Anterior cingulate cortex (tissue), 58 donors: Measurements from ENCODE around the gene KRTAP9-4.
"Not testable (repeated sequence)": the region's sequence is repeated elsewhere in the genome, so short reads cannot be mapped to it uniquely, and the experiment has no call there.

Experiments used
- DNase-seq, 58 donors: peaks; one replicate each; lab custom pipeline; 2025; lab: John Stamatoyannopoulos, UW

Gene KRTAP9-4, protein sequence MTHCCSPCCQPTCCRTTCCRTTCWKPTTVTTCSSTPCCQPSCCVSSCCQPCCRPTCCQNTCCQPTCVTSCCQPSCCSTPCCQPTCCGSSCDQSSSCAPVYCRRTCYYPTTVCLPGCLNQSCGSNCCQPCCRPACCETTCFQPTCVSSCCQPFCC

DNA sequence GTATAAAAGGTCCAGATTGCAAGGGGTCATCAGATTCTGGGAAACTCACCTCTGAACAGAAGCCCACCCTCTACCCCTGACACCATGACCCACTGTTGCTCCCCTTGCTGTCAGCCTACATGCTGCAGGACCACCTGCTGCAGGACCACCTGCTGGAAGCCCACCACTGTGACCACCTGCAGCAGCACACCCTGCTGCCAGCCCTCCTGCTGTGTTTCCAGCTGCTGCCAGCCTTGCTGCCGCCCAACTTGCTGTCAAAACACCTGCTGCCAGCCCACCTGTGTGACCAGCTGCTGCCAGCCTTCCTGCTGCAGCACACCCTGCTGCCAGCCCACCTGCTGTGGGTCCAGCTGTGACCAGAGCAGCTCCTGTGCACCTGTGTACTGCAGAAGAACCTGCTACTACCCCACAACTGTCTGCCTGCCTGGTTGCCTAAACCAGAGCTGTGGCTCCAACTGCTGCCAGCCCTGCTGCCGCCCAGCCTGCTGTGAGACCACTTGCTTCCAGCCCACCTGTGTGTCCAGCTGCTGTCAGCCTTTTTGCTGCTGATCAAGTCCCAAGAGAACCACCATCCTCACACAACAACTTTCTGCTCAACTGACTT, at the start of gene KRTAP9-4:
TSS of gene KRTAP9-4 (plus strand) at position 51 of the 604 bp plus-strand sequence. CDS start at position 85, 34 bp downstream.
- DNase-seq = not testable (repeated sequence)

DNA sequence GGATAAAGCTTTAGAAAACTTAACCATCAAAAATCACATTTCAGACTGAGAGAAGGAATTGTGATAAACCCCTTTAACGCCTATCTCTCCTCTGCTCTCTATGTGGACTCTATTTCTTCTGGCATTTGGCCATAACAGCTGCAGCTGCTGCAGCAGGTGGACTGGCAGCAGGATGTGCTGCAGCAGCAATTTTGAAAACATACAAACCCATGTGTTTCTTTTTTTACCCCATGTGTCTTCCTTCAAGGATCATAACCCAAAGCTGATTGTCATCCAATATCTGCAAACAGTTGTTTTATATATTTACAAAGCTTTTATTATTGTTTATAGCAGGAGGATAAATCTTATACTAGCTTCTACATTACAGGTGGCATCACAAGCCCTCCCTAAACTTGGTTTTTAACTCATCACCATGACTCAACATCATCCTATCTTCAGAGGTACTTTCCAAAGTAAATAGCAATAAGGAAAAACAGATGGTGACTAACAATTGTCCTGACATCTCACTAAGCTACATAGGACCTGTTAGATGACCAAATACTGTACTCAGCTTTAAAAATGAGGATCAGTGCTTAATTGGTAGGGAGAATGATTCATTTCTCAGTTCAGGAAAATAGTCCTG, 37.5 kb upstream of the KRTAP9-4 start:
- DNase-seq = no peak

DNA sequence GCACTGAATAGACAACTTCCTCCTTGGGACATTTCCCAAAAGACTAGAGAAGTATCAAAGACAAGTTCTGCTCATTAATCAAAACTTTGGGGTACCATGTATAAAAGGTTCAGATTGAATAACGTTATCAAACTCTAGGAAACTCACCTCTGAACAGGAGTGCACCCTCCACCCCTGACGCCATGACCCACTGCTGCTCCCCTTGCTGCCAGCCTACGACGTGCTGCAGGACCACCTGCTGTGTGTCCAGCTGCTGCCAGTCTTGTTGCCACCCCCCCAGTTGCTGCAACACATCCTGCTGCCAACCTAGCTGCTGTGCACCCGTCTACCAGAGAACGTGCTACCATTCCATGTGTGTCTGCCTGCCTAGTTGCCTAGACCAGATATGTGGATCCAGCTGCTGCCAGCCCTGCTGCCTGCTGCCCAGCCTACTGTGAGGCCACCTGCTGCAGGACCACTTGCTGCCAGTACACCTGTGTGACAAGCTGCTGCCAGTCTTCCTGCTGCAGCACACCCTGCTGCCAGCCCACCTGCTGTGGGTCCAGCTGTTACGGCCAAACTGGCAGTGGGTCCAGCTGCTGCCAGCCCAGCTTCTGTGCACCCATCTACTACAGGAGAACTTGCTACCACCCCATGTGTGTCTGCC, 36.8 kb upstream of the KRTAP9-4 start:
- DNase-seq = no peak

GRCh38 chr17:41215681-41216080, 33.8 kb upstream of the KRTAP9-4 start:
- no peak for DNase-seq

DNA sequence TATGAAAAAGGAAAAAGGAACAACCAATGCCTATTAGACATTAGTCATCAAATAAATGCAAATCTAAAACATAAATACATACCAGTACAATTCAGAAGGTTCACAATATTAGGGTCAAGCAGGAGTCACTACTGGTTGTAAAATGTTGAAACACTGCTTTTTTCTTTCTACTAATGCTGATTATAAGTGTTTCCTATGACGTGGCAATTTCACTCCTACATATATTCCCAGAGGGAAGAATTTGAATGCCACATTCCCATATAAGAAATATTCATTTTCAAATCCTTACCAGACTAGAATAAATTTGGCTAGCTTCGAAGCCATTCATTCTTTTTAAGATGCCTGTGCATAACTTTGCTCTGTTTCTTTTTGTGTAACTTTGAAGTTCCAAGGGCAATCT, 25.7 kb upstream of the KRTAP9-4 start:
- no peak for DNase-seq

GRCh38 chr17:41226051-41226450, 23.4 kb upstream of the KRTAP9-4 start:
- DNase-seq = no peak

GRCh38 chr17:41226598-41227095, 22.8 kb upstream of the KRTAP9-4 start, which contains the start of gene KRTAP9-2:
TSS of gene KRTAP9-2 (plus strand) at chr17:41226648. CDS start at chr17:41226655, 7 bp downstream.
- DNase-seq = not testable (repeated sequence)

GRCh38 chr17:41230094-41230493, 19.4 kb upstream of the KRTAP9-4 start:
- DNase-seq = no peak

DNA sequence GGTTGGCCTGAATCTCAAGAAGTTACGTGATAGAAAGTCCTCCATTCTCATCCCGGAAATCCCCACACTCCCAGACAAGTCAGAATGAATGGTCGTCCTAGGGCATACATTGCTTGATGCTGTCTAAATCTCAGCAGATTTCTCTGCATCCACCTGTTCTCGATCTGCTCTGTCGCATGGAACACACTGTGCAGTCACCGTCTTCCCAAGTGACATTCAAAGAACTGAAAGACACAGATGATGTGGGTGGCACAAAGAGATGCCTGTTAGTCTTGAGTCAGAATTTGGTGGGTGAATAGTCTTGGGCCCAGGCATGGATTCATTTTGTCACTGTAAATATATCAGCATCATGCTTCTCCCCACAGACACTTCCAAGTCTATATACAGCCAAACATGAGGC, 17.8 kb upstream of the KRTAP9-4 start:
- no peak for DNase-seq

DNA sequence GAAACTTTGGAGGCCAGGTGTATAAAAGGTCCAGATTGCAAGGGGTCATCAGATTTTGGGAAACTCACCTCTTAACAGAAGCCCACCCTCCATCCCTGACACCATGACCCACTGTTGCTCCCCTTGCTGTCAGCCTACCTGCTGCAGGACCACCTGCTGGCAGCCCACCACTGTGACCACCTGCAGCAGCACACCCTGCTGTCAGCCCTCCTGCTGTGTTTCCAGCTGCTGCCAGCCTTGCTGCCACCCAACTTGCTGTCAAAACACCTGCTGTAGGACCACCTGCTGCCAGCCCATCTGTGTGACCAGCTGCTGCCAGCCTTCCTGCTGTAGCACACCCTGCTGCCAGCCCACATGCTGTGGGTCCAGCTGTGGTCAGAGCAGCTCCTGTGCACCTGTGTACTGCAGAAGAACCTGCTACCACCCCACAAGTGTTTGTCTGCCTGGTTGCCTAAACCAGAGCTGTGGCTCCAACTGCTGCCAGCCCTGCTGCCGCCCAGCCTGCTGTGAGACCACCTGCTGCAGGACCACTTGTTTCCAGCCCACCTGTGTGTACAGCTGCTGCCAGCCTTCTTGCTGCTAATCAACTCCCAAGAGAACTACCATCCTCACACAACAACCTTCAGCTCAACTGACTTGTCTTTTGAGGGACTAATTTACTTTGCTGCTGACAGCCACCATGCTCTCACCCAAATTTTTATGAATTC, 16.9 kb upstream of the KRTAP9-4 start, which contains the start of gene KRTAP9-3:
TSS of gene KRTAP9-3 (plus strand) at position 51 of the 707 bp plus-strand sequence. CDS start at position 104, 53 bp downstream.
- DNase-seq = not testable (repeated sequence)

DNA sequence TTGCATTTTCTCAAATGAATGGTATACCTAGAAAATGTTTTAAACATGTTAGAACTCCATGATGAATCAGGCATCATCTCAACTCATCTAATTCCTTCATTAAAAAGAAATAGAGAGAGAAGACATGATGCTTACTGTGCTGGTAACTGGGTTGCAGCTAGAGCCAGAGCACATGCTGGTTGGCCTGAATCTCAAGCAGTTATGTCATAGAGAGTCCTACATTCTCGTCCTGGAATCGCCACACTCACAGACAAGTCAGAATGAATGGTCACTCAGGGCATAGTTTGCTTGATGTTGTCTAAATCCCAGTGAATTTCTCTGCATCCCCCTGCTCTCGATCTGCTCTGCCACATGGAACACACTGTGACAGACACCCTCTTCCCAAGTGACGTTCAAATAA, 12.4 kb upstream of the KRTAP9-4 start:
- not testable (repeated sequence) for DNase-seq

DNA sequence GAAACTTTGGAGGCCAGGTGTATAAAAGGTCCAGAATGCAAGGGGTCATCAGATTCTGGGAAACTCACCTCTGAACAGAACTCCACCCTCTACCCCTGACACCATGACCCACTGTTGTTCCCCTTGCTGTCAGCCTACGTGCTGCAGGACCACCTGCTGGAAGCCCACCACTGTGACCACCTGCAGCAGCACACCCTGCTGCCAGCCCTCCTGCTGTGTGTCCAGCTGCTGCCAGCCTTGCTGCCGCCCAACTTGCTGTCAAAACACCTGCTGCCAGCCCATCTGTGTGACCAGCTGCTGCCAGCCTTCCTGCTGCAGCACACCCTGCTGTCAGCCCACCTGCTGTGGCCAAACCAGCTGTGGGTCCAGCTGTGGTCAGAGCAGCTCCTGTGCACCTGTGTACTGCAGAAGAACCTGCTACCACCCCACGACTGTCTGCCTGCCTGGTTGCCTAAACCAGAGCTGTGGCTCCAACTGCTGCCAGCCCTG, 11.5 kb upstream of the KRTAP9-4 start, which contains the start of gene KRTAP9-8:
TSS of gene KRTAP9-8 (plus strand) at position 51 of the 489 bp plus-strand sequence. CDS start at position 104, 53 bp downstream.
- DNase-seq = not testable (repeated sequence)

GRCh38 chr17:41246995-41247787, 2.3 kb upstream of the KRTAP9-4 start:
- DNase-seq = not testable (repeated sequence)

DNA sequence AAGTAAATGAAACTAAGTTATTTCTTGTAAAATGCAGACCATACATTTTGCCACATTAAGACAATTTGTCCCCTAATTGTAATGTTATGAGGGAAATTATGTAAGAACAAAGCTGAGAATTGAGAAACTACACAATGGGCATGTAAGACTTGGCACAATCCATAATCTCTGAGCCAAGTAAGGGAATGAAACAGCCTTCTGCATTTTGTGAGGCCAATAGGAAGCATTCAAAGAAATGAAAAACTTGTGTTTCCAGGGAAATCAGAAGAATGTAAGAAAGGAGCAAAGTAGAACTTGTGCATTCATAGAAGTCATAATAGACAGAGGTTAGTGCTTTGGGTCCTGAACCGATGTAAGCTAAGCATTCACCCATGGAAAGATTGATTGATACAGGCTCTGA, 1.8 kb downstream of the KRTAP9-4 start:
- DNase-seq = no peak

- no peak for DNase-seq
Observed at GRCh38 chr17:41254861-41255260, 5.4 kb downstream of the KRTAP9-4 start.

DNA sequence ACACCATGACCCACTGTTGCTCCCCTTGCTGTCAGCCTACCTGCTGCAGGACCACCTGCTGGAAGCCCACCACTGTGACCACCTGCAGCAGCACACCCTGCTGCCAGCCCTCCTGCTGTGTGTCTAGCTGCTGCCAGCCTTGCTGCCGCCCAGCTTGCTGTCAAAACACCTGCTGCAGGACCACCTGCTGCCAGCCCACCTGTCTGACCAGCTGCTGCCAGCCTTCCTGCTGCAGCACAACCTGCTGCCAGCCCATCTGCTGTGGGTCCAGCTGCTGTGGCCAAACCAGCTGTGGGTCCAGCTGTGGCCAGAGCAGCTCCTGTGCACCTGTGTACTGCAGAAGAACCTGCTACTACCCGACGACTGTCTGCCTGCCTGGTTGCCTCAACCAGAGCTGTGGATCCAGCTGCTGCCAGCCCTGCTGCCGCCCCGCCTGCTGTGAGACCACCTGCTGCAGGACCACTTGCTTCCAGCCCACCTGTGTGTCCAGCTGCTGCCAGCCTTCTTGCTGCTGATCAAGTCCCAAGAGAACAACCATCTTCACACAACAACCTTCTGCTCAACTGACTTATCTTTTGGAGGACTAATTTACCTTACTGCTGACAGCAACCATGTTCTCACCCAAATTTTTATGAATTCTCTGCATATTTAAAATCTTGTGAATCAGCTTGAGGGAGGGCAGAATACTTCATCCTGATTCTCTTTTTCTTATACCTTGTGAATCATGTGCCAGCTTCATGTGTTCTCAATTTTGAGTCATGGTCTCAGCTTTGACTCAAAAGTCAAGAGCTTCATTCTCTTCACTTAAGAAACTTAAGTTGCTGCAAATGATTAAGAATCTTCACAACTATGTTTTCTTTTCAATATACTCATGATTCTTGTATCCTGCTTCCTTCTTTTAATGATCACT, 6.1 kb downstream of the KRTAP9-4 start, which contains the start of gene KRTAP9-9:
TSS of gene KRTAP9-9 (plus strand) at position 4 of the 910 bp plus-strand sequence.
- DNase-seq = not testable (repeated sequence)

GRCh38 chr17:41256291-41256685, 6.8 kb downstream of the KRTAP9-4 start:
- no peak for DNase-seq

- no peak for DNase-seq
Observed at GRCh38 chr17:41258406-41258805, 8.9 kb downstream of the KRTAP9-4 start.
